Upper lobe of left lung (tissue), 6 donors: ENCODE results near the gene LDLRAD3. TPM values are rescaled to one million over a fixed set of nuclear protein-coding genes. Genes with fewer than 3 reads are reported as not detected.

Experiments
- ATAC-seq, 2 donors: fragments of 200-7000 bp; cut with Tn5 transposase; one replicate each; pipeline ENCODE4 v1.9.1; 2022; ENCODE audit warnings: mild to moderate bottlenecking in 2 of 2, moderate library complexity in 2 of 2; ENCODE audit not compliant: low FRiP score in 2 of 2
- DNase-seq, 2 donors: peaks; one replicate each; pipeline ENCODE4 v3.0.0-alpha.2; 2019 to 2020
- H3K27ac ChIP-seq, 4 donors: fragments of 200-600 bp; sonication (generic); one replicate each; pipeline ENCODE4 v1.5.1; 2016 to 2019
- H3K27me3 ChIP-seq, 4 donors: fragments of 200-600 bp; sonication (generic); one replicate each; pipeline ENCODE4 v1.5.1; 2017 to 2019
- H3K36me3 ChIP-seq, 4 donors: fragments of 200-600 bp; sonication (generic); one replicate each; pipeline ENCODE4 v1.5.1; 2016 to 2019
- H3K4me1 ChIP-seq, 4 donors: fragments of 200-600 bp; sonication (generic); one replicate each; pipeline ENCODE4 v1.5.1; 2018 to 2019
- H3K4me3 ChIP-seq, 4 donors: fragments of 200-600 bp; sonication (generic); one replicate each; pipeline ENCODE4 v1.5.1; 2017 to 2019; ENCODE audit warnings: mild to moderate bottlenecking in 2 of 4, moderate library complexity in 1 of 4
- H3K9me3 ChIP-seq, 4 donors: fragments of 200-600 bp; sonication (generic); one replicate each; pipeline ENCODE4 v1.5.1; 2018 to 2019
- EP300 ChIP-seq, 4 donors: sonication (generic); formaldehyde crosslinking; IDR thresholded peaks; one replicate each; pipeline ENCODE4 v1.5.1; 2017; ENCODE audit warnings: antibody characterized with exemption in 4 of 4, control low read depth in 2 of 4
- POLR2A ChIP-seq, 4 donors: fragments of 450-650 bp; IDR thresholded peaks; one replicate each; pipeline ENCODE4 v1.5.1; 2016 to 2017; ENCODE audit warnings: antibody characterized with exemption in 4 of 4, mild to moderate bottlenecking in 2 of 4
- POLR2AphosphoS5 ChIP-seq, 2 donors: sonication (generic); formaldehyde crosslinking; IDR thresholded peaks; one replicate each; pipeline ENCODE4 v1.5.1; 2017; ENCODE audit warnings: antibody characterized with exemption in 2 of 2
- WGBS, 2 donors: methylation state at CpG; one replicate each; pipeline ENCODE4 v1.1.5; 2017 to 2018; 5-methylcytosine and 5-hydroxymethylcytosine counted together
- total RNA-seq, 6 donors: library from RNA; depleted of rRNA in 4 of 6; stranded (reverse); fragments of >200 nt in 4 of 6; gene quantifications; one replicate each; pipeline versions ENCODE4 v1.1.0 to v1.2.1, GENCODE V29; 2016 to 2021
- TF ChIP-seq, protein P1 (sequence below), 6 experiments: fragments of 450-650 bp in 4 of 6; fragments of 200-600 bp in 2 of 6; sonication (generic) in 2 of 6; IDR thresholded peaks; one replicate each; pipeline ENCODE4 v1.5.1; 2016 to 2019; ENCODE audit warnings: antibody characterized with exemption in 6 of 6
- donor health status: DM: no; HTN: no; CAD: no; lungs with moderate emphysema.
- donor health status: DM: no; HTN: yes; CAD: no; lungs with severe emphysema.

LDLRAD3 gene
- total RNA-seq, 6 donors from 2014 or later: 4.4 to 16.8 (median 7.4) TPM

DNA sequence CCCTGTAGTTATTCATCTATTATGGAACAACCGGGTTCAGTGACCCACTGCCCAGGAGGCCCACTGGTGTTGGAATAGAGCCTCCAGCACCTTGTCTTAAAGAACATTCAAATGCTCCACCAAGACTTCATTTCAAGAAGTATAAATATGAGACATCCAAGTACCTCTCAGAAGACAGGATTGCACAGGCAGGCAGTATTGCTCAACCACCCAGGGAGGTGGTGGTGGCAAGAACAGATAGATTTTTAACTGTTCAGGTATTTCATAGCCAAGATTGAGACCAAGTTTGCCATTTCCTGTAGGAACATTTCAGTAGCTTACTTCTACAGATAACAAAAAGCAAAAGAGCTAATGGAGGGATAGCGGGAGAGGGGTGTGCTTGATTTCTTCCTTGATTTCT, 266.7 kb downstream of the LDLRAD3 start:
- ATAC-seq: no peak
- no peak overlapping the region for H3K27ac ChIP-seq
- H3K9me3 ChIP-seq: no peaks in the 10 kb centered on the region
- peak in 1 of 2 donors; percentile 54 for DNase-seq
- WGBS, 2 donors: 65 to 88% methylated on average over 2 of the region's 2 CpGs
- no peaks in the 10 kb centered on the region for H3K36me3 ChIP-seq
- no peaks in the 10 kb centered on the region for H3K27me3 ChIP-seq
- no peak overlapping the region for H3K4me3 ChIP-seq
- H3K4me1 ChIP-seq: peaks cover 0 to 8% (median 0%) of the 10 kb centered on the region in 4 donors
- TF ChIP-seq EP300 (IDR thresholded peaks at IDR 0.05): no peak
- TF ChIP-seq, protein P1, sequence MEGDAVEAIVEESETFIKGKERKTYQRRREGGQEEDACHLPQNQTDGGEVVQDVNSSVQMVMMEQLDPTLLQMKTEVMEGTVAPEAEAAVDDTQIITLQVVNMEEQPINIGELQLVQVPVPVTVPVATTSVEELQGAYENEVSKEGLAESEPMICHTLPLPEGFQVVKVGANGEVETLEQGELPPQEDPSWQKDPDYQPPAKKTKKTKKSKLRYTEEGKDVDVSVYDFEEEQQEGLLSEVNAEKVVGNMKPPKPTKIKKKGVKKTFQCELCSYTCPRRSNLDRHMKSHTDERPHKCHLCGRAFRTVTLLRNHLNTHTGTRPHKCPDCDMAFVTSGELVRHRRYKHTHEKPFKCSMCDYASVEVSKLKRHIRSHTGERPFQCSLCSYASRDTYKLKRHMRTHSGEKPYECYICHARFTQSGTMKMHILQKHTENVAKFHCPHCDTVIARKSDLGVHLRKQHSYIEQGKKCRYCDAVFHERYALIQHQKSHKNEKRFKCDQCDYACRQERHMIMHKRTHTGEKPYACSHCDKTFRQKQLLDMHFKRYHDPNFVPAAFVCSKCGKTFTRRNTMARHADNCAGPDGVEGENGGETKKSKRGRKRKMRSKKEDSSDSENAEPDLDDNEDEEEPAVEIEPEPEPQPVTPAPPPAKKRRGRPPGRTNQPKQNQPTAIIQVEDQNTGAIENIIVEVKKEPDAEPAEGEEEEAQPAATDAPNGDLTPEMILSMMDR (IDR thresholded peaks at IDR 0.05): no peak
- no peak for TF ChIP-seq POLR2A (IDR thresholded peaks at IDR 0.05)
- no peak for TF ChIP-seq POLR2AphosphoS5 (IDR thresholded peaks at IDR 0.05)

DNA sequence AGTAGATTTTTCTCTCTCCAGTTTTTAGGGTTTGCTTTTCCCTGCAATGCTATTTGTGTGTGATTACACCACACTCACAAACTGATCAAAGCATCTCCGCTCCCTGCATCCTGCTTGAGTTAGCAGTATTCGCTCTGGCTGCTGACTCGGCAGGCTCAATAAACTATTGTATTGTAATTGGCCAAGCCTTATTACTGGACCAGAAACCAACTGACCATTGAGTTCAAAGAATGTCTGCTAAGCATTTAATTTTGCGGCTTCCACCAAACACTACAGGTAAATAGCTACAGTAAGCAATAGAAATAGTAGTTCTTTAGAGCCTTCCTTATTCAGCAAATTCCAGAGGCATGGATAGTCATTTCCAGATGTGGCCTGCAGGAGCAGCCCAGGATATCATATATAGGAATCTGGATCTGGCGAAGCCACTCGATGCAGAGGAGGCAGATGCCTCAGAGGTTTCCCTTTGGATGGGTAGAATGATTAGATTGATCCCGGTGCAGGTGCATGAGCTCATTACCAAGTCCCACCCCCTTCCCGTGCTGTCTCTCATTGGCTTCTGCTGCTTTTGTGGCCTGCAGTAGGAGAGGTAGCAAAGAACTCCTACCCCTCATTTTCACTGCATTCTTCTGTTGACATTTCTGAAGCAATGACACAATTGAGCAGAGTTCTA, 268.0 kb downstream of the LDLRAD3 start:
- H3K4me1 ChIP-seq: peaks cover 0 to 8% (median 0%) of the 10 kb centered on the region in 4 donors
- ATAC-seq: no peak
- no peaks in the 10 kb centered on the region for H3K36me3 ChIP-seq
- no peak overlapping the region for H3K4me3 ChIP-seq
- 87 to 95% methylated on average over 8 of the region's 8 CpGs for WGBS, 2 donors
- no peaks in the 10 kb centered on the region for H3K9me3 ChIP-seq
- TF ChIP-seq, protein P1 (IDR thresholded peaks at IDR 0.05): no peak
- TF ChIP-seq POLR2A (IDR thresholded peaks at IDR 0.05): no peak
- no peak for TF ChIP-seq EP300 (IDR thresholded peaks at IDR 0.05)
- TF ChIP-seq POLR2AphosphoS5 (IDR thresholded peaks at IDR 0.05): no peak
- no peak overlapping the region for H3K27ac ChIP-seq
- DNase-seq: no peak
- no peaks in the 10 kb centered on the region for H3K27me3 ChIP-seq

DNA sequence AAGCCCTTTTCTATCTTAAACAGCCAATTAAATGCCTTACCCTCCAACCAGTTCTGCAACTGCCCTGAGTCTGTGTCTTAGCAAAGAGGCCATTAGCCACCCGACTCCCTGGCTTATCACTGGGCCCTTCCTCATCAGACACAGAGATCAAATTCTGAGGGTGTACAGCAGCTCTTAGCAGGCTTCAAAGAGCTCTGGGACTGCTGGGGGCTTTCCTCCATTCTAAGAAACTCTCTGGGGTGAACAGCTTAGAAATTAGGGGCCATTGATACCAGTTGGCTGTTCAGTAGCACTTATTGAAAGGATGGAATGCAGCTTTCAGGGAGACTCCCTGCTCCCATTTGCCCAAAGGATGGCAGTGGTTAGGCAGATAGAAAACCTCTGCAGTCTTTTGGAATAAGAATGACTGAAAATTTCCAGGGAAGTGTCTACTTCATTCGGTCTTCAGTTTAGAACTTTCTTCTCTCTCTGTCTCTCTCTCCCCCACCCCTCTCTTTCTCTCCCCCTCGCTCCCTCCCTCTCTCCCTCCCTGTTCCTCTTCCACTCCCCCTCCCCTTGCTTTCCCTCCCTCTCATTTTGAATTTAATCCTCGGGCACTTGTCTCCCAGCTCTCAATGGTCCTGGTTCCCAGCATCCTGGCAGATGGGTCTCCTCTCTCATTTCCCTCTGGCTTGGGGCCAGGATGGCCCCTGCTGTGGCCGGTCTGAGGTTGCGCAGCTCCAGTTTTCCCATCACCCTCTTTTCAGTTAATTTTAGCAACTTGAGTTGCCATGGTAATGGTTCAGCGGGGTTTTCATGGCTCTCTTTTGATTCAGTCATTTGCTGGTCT, 268.9 kb downstream of the LDLRAD3 start:
- no peak for DNase-seq
- TF ChIP-seq EP300 (IDR thresholded peaks at IDR 0.05) (no peak), POLR2A (IDR thresholded peaks at IDR 0.05) (no peak), POLR2AphosphoS5 (IDR thresholded peaks at IDR 0.05) (no peak)
- TF ChIP-seq, protein P1 (IDR thresholded peaks at IDR 0.05): no peak
- ATAC-seq: no peak

GRCh38 chr11:36213393-36213840, 269.6 kb downstream of the LDLRAD3 start:
- H3K4me1 ChIP-seq: peaks cover 0 to 8% (median 0%) of the 10 kb centered on the region in 4 donors
- H3K36me3 ChIP-seq: no peaks in the 10 kb centered on the region
- 84 to 86% methylated on average over 6 to 7 of the region's 7 CpGs for WGBS, 2 donors
- DNase-seq: peak in 1 of 2 donors; percentile 20
- ATAC-seq: no peak
- TF ChIP-seq EP300 (IDR thresholded peaks at IDR 0.05) (no peak), POLR2A (IDR thresholded peaks at IDR 0.05) (no peak), POLR2AphosphoS5 (IDR thresholded peaks at IDR 0.05) (no peak)
- TF ChIP-seq, protein P1 (IDR thresholded peaks at IDR 0.05): no peak
- H3K27ac ChIP-seq: no peak overlapping the region
- no peak overlapping the region for H3K4me3 ChIP-seq
- no peaks in the 10 kb centered on the region for H3K27me3 ChIP-seq
- no peaks in the 10 kb centered on the region for H3K9me3 ChIP-seq

More for the DNA sequence above, 268.9 kb downstream of the LDLRAD3 start:
- 77 to 85% methylated on average over 7 of the region's 7 CpGs for WGBS, 2 donors
- Histone ChIP-seq H3K4me1 (peaks cover 0 to 8% (median 0%) of the 10 kb centered on the region in 4 donors), H3K36me3 (no peaks in the 10 kb centered on the region), H3K9me3 (no peaks in the 10 kb centered on the region), H3K27ac (no peak overlapping the region), H3K27me3 (no peaks in the 10 kb centered on the region), H3K4me3 (no peak overlapping the region)
